AG10803 (cell line): ENCODE measurements around the gene BCKDHA.
A peak's percentile ranks its signal among the peaks of the same experiment; 100 is the strongest.

Experiments used
- DNase-seq: peaks from one replicate; pipeline ENCODE4 v3.0.0; 2010; ENCODE audit warnings: low read depth
- H3K4me3 ChIP-seq: 2 replicates; pipeline ENCODE4 v1.5.1; 2011; ENCODE audit warnings: mild to moderate bottlenecking, low read length, control low read depth
- TF ChIP-seq, protein P1 (sequence below): conservative IDR thresholded peaks from 2 replicates; pipeline ENCODE4 v1.5.1; 2011; ENCODE audit warnings: mild to moderate bottlenecking, low read length, control low read depth, inconsistent platforms

Gene BCKDHA

DNA sequence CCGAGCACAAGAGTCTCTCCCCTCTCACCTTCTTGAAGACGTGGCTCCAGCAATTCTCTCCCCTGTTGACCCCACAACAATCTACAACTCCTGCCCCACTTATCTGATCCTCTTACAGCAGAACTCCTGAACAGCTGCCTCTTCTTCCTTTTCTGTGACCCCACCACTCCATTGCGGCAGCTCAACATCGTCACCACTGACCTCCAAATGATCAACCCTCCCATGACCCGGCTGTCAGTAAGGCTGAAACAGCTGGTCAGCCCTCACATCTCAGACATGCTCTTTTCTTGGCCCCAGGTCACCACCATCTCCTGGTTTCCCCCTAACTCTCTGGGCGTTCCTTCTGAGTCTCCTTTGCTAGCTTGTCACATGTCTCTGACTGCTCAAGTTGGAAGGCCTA, 2.3 kb upstream of the BCKDHA start:
- DNase-seq = no peak
- TF ChIP-seq, protein P1, sequence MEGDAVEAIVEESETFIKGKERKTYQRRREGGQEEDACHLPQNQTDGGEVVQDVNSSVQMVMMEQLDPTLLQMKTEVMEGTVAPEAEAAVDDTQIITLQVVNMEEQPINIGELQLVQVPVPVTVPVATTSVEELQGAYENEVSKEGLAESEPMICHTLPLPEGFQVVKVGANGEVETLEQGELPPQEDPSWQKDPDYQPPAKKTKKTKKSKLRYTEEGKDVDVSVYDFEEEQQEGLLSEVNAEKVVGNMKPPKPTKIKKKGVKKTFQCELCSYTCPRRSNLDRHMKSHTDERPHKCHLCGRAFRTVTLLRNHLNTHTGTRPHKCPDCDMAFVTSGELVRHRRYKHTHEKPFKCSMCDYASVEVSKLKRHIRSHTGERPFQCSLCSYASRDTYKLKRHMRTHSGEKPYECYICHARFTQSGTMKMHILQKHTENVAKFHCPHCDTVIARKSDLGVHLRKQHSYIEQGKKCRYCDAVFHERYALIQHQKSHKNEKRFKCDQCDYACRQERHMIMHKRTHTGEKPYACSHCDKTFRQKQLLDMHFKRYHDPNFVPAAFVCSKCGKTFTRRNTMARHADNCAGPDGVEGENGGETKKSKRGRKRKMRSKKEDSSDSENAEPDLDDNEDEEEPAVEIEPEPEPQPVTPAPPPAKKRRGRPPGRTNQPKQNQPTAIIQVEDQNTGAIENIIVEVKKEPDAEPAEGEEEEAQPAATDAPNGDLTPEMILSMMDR = no peak
- H3K4me3 ChIP-seq = no peak overlapping the region

DNA sequence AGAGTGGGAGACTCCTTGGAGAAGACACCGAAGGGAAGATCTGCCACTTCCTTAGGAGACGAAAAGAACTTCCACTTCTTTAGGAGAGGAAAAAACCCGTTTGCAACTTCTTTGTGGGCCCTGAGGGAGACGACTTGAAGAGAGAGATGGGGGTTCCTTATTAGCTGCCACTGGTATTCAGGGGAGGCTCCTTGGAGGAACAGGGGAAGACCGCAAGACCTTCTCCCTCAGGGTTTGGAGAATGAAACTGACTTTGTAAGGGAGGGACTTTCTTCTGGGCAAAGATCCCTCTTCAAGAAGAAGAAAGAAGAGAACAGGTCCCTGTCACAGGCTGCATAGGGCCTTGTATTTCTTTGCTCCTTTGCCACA, 416 bp downstream of the BCKDHA start:
- TF ChIP-seq, protein P1 = no peak
- DNase-seq = peak; percentile 18
- H3K4me3 ChIP-seq = peak overlapping the region; percentile 89

DNA sequence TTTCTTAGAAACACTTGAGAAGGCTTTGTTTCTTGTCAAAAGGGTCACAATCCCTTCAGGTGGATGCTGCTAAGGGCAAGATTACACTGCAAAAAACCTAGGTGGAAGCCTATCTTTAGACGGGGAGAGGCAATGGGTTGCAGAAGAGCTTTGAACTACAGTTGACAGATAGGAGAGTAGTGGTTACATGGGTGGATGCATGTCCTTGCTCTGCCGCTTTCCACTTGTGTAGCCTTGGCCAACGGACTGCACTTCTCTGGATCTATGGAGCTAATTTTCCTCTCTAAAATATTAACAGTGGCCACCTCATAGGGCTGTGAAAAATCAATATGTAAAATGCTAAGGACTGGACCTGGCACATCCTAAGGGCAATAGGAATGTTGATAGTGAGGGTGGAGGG, 980 bp downstream of the BCKDHA start:
- TF ChIP-seq, protein P1 = no peak
- peak overlapping the region; percentile 89 for H3K4me3 ChIP-seq
- no peak for DNase-seq

DNA sequence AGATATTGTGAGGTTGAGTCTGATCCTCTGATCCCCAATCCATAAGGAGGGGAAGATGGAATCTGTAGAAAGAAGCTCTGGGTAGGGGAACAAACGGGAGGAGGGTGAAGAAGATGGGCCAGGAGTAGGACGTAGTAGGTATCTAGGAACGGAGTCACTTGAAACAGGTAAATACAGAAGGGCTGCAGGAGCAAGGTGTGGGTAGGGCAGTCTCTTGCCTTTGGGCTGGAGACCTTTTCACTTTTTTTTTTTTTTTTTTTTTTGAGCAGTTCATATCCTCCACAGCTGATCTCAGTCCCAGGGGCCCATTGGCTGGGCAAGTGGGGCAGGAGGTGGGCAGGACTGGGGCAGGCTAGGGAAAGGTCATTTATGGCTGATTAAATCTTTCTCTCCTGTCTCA, 1.5 kb downstream of the BCKDHA start:
- TF ChIP-seq, protein P1 = no peak
- H3K4me3 ChIP-seq = peak overlapping the region; percentile 89
- DNase-seq = no peak

- TF ChIP-seq, protein P1 = no peak
Observed at GRCh38 chr19:41399525-41399924, 1.9 kb downstream of the BCKDHA start.

GRCh38 chr19:41401483-41401882, 3.9 kb downstream of the BCKDHA start:
- no peak overlapping the region for H3K4me3 ChIP-seq
- TF ChIP-seq, protein P1 = no peak
- DNase-seq = no peak

More at GRCh38 chr19:41399525-41399924, 1.9 kb downstream of the BCKDHA start:
- no peak for DNase-seq
- H3K4me3 ChIP-seq = no peak overlapping the region

DNA sequence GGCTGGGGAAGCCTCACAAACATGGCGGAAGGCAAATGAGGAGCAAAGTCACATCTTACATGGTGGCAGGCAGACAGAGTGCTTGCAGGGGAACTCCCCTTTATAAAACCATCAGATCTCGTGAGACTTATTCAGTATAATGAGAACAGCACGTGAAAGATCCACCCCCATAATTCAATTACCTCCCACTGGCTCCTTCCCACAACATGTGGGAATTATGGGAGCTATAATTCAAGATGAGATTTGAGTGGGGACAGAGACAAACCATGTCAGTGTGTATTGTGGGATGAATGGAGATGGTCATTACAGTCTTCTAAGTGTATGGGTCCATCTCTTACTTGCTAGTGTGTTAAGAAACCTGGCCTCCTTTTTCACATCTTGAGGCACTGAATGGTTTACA, 4.4 kb downstream of the BCKDHA start:
- TF ChIP-seq, protein P1 = no peak
- DNase-seq = no peak
- no peak overlapping the region for H3K4me3 ChIP-seq
